Lower lobe of right lung (tissue), 2 donors: ENCODE data around the gene SLC25A26. TPM values are rescaled to one million over a fixed set of nuclear protein-coding genes. Genes with fewer than 3 reads are reported as not detected.

Experiments
- ATAC-seq, 2 donors: fragments of 200-7000 bp; cut with Tn5 transposase; one replicate each; pipeline ENCODE4 v1.9.1; 2020 to 2022; ENCODE audit warnings: mild to moderate bottlenecking in 2 of 2, moderate library complexity in 2 of 2
- DNase-seq: peaks from one replicate; pipeline ENCODE4 v3.0.0-alpha.2; 2020
- H3K27ac ChIP-seq: fragments of 200-600 bp; one replicate; pipeline ENCODE4 v1.8.0; 2022
- H3K27me3 ChIP-seq: fragments of 200-600 bp; one replicate; pipeline ENCODE4 v1.8.0; 2022; ENCODE audit warnings: low read depth
- H3K36me3 ChIP-seq: fragments of 200-600 bp; one replicate; pipeline ENCODE4 v1.8.0; 2022; ENCODE audit warnings: mild to moderate bottlenecking
- H3K4me1 ChIP-seq: fragments of 200-600 bp; one replicate; pipeline ENCODE4 v1.8.0; 2022
- H3K4me3 ChIP-seq: fragments of 200-600 bp; one replicate; pipeline ENCODE4 v1.8.0; 2022; ENCODE audit warnings: mild to moderate bottlenecking
- H3K9me3 ChIP-seq: fragments of 200-600 bp; one replicate; pipeline ENCODE4 v1.8.0; 2022
- CTCF ChIP-seq: fragments of 200-600 bp; IDR thresholded peaks from one replicate; pipeline ENCODE4 v1.8.0; 2022; ENCODE audit warnings: antibody characterized with exemption, mild to moderate bottlenecking
- intact Hi-C: fragments of 100-400 bp; cut with DNase I; formaldehyde crosslinking; loops from one replicate; pipeline ENCODE4 v1.11.0; 2022
- total RNA-seq: library from RNA; stranded (reverse); fragmentation: NEBNext Ultra II Directional; extraction: Animal tissue kit (Norgen Biotek cat#: 25700); gene quantifications from one replicate; pipeline ENCODE4 v1.2.1, GENCODE V29; 2021
- donor health status: DM: no; HTN: yes; CAD: no; lungs with severe emphysema.

Gene SLC25A26
- total RNA-seq, 1 donor from 2014 or later = 18.8 TPM

- H3K27me3 ChIP-seq = no peaks in the 10 kb centered on the region
- intact Hi-C loops = no loop called here
- peaks cover 50% of the 10 kb centered on the region for H3K36me3 ChIP-seq
- DNase-seq = no peak
- H3K9me3 ChIP-seq = no peaks in the 10 kb centered on the region
- no peak overlapping the region for H3K4me3 ChIP-seq
- H3K4me1 ChIP-seq = no peaks in the 10 kb centered on the region
- ATAC-seq = no peak
- no peak for TF ChIP-seq CTCF
- H3K27ac ChIP-seq = no peak overlapping the region
These were observed 166.3 kb downstream of the SLC25A26 start for GRCh38 chr3:66386925-66387650.

DNA sequence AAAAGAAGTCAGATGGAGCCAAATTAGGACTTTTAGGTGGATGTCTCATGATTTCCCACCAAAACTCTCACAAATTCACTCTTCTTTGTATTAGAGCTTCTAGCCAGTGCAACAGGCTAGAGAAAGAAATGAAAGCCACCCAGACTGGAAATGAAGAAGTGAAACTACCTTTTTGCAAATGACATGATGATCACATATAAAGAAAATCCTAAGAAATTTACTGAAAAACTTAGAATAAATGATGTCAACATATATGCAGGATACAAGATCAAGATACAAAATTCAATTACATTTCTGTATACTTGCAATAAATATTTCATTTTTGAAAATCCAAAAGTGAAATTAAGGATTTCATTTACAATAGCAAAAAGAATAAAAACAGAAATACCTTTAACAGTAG, 169.2 kb downstream of the SLC25A26 start:
- no peak overlapping the region for H3K27ac ChIP-seq
- no peaks in the 10 kb centered on the region for H3K27me3 ChIP-seq
- DNase-seq = no peak
- H3K4me3 ChIP-seq = no peak overlapping the region
- intact Hi-C loops = no loop called here
- ATAC-seq = no peak
- no peak for TF ChIP-seq CTCF
- no peaks in the 10 kb centered on the region for H3K4me1 ChIP-seq
- H3K9me3 ChIP-seq = no peaks in the 10 kb centered on the region
- H3K36me3 ChIP-seq = peaks cover 48% of the 10 kb centered on the region

DNA sequence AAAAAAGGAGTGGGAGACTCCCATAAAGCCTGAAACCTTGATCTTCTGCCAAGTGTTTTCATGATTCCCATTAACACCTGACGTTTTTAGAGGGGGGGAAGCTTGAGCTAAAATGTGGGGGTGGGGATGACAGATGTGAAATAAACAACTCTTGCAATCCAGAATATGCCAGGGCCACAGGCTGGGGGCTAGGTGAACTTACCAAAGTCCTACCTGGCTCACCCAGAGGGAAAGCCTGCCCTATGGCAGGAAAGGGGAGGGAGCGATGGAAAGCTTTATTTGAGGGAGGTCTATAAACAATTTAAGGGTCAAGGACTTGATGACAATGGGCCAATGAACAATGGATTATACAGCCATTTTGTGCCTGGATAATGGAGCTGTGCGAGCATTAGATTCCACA, 171.7 kb downstream of the SLC25A26 start:
- no peaks in the 10 kb centered on the region for H3K27me3 ChIP-seq
- ATAC-seq (no peak), DNase-seq (no peak)
- TF ChIP-seq CTCF = no peak
- H3K9me3 ChIP-seq = no peaks in the 10 kb centered on the region
- no peak overlapping the region for H3K4me3 ChIP-seq
- intact Hi-C loops = no loop called here
- peaks cover 56% of the 10 kb centered on the region for H3K36me3 ChIP-seq
- no peaks in the 10 kb centered on the region for H3K4me1 ChIP-seq
- no peak overlapping the region for H3K27ac ChIP-seq

GRCh38 chr3:66392966-66393332, 172.1 kb downstream of the SLC25A26 start:
- no peaks in the 10 kb centered on the region for H3K4me1 ChIP-seq
- intact Hi-C loops = no loop called here
- DNase-seq = no peak
- H3K9me3 ChIP-seq = no peaks in the 10 kb centered on the region
- no peak for ATAC-seq
- peaks cover 61% of the 10 kb centered on the region for H3K36me3 ChIP-seq
- TF ChIP-seq CTCF = no peak
- no peak overlapping the region for H3K27ac ChIP-seq
- H3K4me3 ChIP-seq = no peak overlapping the region
- no peaks in the 10 kb centered on the region for H3K27me3 ChIP-seq

DNA sequence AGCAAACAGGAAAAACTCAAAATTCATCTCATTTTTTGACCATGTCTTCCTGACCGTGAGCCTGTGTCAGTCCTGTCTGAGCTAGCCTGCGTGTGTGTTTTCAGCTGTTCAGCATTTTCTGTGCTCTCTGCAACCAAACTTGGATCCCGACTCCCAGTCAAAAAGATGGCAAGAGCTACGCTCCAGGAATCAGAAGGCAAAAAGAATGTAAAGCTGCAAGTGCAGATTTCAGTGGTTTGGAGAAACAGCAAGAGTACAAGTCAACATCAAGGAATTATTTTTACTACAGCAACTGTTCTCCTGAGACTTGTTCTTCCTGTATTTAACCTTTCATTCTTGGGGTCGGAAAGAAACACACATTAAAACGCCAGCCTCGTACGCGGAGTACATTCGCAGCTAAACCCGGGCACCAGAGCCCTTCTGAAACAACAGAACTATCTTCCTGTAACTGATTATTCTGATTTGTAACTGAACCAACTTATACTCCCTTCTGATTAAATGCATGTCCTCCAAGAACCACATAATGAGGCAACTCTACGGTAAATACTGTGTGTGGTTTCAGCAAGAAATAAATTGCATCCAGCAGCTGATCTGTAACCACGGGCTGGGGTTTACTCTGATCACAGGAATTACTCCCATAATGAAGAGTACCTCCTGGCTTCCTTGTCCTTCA, 172.7 kb downstream of the SLC25A26 start:
- no peaks in the 10 kb centered on the region for H3K4me1 ChIP-seq
- DNase-seq = no peak
- no peak overlapping the region for H3K4me3 ChIP-seq
- TF ChIP-seq CTCF = no peak
- H3K9me3 ChIP-seq = no peaks in the 10 kb centered on the region
- H3K36me3 ChIP-seq = peaks cover 66% of the 10 kb centered on the region
- H3K27me3 ChIP-seq = no peaks in the 10 kb centered on the region
- ATAC-seq = no peak
- intact Hi-C loops = no loop called here
- no peak overlapping the region for H3K27ac ChIP-seq
